Adrenal gland (tissue), 12 donors: ENCODE data around the gene GPX5. TPM values are rescaled to one million over a fixed set of nuclear protein-coding genes. Genes with fewer than 3 reads are reported as not detected.

ENCODE experiments used
- DNase-seq, 7 donors: peaks; one replicate each; pipeline ENCODE4 v3.0.0-alpha.2; 2019 to 2020
- H3K27ac ChIP-seq, 5 donors: fragments of 200-600 bp; sonication (generic) in 4 of 5; 1 replicate in 3 of 5; 2 replicates in 2 of 5; pipeline versions ENCODE4 v1.5.1 to v1.8.0; 2016 to 2020; ENCODE audit warnings: mild to moderate bottlenecking in 1 of 5
- H3K27me3 ChIP-seq: fragments of 200-600 bp; 2 replicates; pipeline ENCODE4 v1.8.0; 2021
- H3K36me3 ChIP-seq, 2 donors: fragments of 200-600 bp; replicated peaks in 1 of 2; 1 replicate in 1 of 2; 2 replicates in 1 of 2; pipeline versions ENCODE4 v1.5.1 to v1.8.0; 2018 to 2022
- H3K4me1 ChIP-seq, 2 donors: fragments of 200-600 bp; replicated peaks in 1 of 2; 1 replicate in 1 of 2; 2 replicates in 1 of 2; pipeline versions ENCODE4 v1.5.1 to v1.8.0; 2018 to 2021
- H3K4me3 ChIP-seq, 4 donors: fragments of 200-600 bp; sonication (generic) in 3 of 4; one replicate each; pipeline ENCODE4 v1.5.1; 2016 to 2018
- H3K9me3 ChIP-seq, 3 donors: fragments of 200-600 bp; sonication (generic) in 1 of 3; replicated peaks in 1 of 3; 1 replicate in 2 of 3; 2 replicates in 1 of 3; pipeline versions ENCODE4 v1.5.1 to v1.8.0; 2016 to 2021
- POLR2A ChIP-seq, 2 donors: fragments of 450-650 bp; IDR thresholded peaks; one replicate each; pipeline ENCODE4 v1.6.1; 2017; ENCODE audit warnings: antibody characterized with exemption in 2 of 2, mild to moderate bottlenecking in 2 of 2, moderate library complexity in 1 of 2
- WGBS, 4 donors: extraction: QIAGEN DNeasy Blood & Tissue Kit in 2 of 4; methylation state at CpG; one replicate each; pipeline versions ENCODE4 v1.1.5 to v1.1.7; 2013 to 2017; 5-methylcytosine and 5-hydroxymethylcytosine counted together
- intact Hi-C, 2 donors: fragments of 100-400 bp; cut with DNase I; formaldehyde crosslinking; loops; one replicate each; pipeline versions ENCODE4 v1.14.1 to v1.15.0; 2022 to 2023
- polyA plus RNA-seq, 3 donors: library from polyadenylated mRNA; stranded (reverse); fragments of 200-250 nt in 2 of 3; fragments of 350-450 nt in 1 of 3; fragmentation: Illumina TruSeq in 1 of 3; extraction: RNeasy Lipid Tissue Mini Kit (QIAGEN cat#74804) in 1 of 3; gene quantifications; one replicate each; pipeline ENCODE4 v1.2.3, GENCODE V29; 2013 to 2014
- total RNA-seq, 9 donors: library from RNA; depleted of rRNA in 4 of 9; stranded (reverse); fragments of >200 nt in 4 of 9; fragments of 120-200 nt in 1 of 9; fragmentation: NEBNext Ultra II Directional in 1 of 9; extraction: Animal tissue kit (Norgen Biotek cat#: 25700) in 1 of 9; gene quantifications; one replicate each; pipeline versions ENCODE4 v1.1.0 to v1.2.4, GENCODE V29; 2013 to 2023
- TF ChIP-seq, protein P1 (sequence below), 6 experiments: fragments of 450-650 bp in 4 of 6; fragments of 200-600 bp in 2 of 6; sonication (generic) in 1 of 6; IDR thresholded peaks; 1 replicate in 5 of 6; 2 replicates in 1 of 6; pipeline versions ENCODE4 v1.5.1 to v1.8.0; 2016 to 2021; ENCODE audit warnings: antibody characterized with exemption in 6 of 6, mild to moderate bottlenecking in 2 of 6, moderate library complexity in 1 of 6
- donor health status: healthy with polysubstance abuse.
- donor health status: Bipolar disorder and iron deficiency.
- donor health status: DM: yes; HTN: yes; CAD: no.
- donor health status: DM: no; HTN: no; CAD: no.
- donor health status: DM: no; HTN: no; CAD: no.
- donor health status: DM: yes; HTN: yes; CAD: no.

GPX5 gene
- total and polyA plus RNA-seq, 12 donors = not detected

DNA sequence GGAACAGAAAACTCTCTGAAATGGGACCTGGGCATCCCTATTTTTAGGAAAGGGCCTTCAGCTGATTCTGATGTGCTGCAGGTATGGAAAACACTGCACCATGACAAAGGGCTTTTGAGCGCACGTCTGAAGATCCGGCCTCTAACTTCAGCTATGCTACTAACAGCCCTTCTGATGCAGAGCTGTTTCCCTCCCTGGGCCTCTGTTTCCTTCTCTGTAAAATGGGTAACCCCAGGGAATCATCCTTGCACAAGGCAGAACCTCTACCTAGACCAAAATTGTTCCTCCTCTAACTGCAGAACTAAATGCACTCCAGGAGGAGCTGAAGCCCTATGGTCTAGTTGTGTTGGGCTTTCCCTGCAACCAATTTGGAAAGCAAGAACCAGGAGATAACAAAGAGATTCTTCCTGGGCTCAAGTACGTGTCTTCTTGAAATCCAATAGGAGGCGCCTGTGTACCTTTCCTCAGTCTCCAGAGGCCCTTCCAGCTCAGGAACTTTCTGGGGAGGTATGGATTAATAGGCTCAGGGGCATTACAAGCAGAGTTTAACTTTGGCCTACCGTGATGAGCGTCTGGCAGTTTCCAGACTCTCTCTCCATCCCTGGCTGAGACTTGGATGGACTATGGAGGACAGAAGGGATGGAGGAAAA, 5.9 kb downstream of the GPX5 start:
- no peak for DNase-seq
- H3K4me1 ChIP-seq = no peaks in the 10 kb centered on the region
- 66 to 75% (median 71%) methylated on average over 7 of the region's 7 CpGs for WGBS, 4 donors
- no peak overlapping the region for H3K27ac ChIP-seq
- H3K36me3 ChIP-seq = no peaks in the 10 kb centered on the region
- no peak for TF ChIP-seq POLR2A (IDR thresholded peaks at IDR 0.05)
- TF ChIP-seq, protein P1, sequence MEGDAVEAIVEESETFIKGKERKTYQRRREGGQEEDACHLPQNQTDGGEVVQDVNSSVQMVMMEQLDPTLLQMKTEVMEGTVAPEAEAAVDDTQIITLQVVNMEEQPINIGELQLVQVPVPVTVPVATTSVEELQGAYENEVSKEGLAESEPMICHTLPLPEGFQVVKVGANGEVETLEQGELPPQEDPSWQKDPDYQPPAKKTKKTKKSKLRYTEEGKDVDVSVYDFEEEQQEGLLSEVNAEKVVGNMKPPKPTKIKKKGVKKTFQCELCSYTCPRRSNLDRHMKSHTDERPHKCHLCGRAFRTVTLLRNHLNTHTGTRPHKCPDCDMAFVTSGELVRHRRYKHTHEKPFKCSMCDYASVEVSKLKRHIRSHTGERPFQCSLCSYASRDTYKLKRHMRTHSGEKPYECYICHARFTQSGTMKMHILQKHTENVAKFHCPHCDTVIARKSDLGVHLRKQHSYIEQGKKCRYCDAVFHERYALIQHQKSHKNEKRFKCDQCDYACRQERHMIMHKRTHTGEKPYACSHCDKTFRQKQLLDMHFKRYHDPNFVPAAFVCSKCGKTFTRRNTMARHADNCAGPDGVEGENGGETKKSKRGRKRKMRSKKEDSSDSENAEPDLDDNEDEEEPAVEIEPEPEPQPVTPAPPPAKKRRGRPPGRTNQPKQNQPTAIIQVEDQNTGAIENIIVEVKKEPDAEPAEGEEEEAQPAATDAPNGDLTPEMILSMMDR (IDR thresholded peaks at IDR 0.05) = no peak
- H3K4me3 ChIP-seq = no peak overlapping the region
- H3K9me3 ChIP-seq = no peaks in the 10 kb centered on the region
- H3K27me3 ChIP-seq = peaks cover 6% of the 10 kb centered on the region
- intact Hi-C loops = no loop called here

DNA sequence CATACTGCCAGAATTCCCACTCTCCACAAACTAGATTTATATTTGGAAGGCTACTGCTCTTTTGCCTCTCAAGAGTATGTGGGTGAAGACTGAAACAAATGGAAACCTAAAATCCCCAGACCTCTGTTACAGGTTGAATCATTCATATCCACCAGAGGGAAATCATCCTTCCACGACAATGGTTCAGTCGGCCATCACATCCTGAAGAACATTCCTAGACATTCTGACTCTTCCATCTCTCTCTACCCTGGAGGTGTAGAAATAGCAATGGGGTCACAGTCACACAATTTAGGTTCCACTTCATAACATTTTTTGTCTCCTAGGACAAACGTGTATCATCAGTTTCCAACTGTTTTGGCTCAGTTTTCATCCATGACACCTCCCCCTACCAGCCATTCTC, 8.6 kb downstream of the GPX5 start:
- DNase-seq = no peak
- Histone ChIP-seq H3K36me3 (no peaks in the 10 kb centered on the region), H3K4me3 (no peak overlapping the region), H3K4me1 (no peaks in the 10 kb centered on the region), H3K27ac (no peak overlapping the region), H3K27me3 (peaks cover 19% of the 10 kb centered on the region), H3K9me3 (no peaks in the 10 kb centered on the region)
- intact Hi-C loops = no loop called here
- TF ChIP-seq POLR2A (IDR thresholded peaks at IDR 0.05) = no peak
- TF ChIP-seq, protein P1 (IDR thresholded peaks at IDR 0.05) = no peak
- 61 to 76% (median 68%) methylated on average over 3 of the region's 3 CpGs for WGBS, 4 donors

DNA sequence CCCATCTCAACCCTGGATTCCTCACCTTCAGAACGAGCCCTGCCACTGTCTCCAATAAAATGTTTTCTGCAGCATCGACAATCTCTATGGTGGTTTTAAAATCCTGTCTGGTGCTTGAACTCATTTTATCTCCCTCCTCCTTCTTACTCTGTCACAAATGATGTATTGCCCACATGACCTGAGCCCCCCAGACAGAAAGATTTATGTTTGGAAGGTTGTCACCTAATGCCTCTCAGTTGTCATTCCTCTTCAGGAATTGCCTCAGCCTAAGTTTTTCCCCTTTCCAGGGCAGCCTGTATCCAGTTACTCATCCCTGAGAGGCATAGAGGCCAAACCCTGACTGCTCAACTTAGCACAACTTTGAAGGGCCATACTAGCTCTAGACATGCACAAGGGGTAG, 9.2 kb downstream of the GPX5 start:
- intact Hi-C loops = no loop called here
- no peak overlapping the region for H3K27ac ChIP-seq
- no peak overlapping the region for H3K4me3 ChIP-seq
- no peaks in the 10 kb centered on the region for H3K9me3 ChIP-seq
- no peak for DNase-seq
- H3K4me1 ChIP-seq = no peaks in the 10 kb centered on the region
- no peaks in the 10 kb centered on the region for H3K36me3 ChIP-seq
- WGBS, 4 donors = 29 to 51% (median 38%) methylated on average over 2 of the region's 2 CpGs
- TF ChIP-seq, protein P1 (IDR thresholded peaks at IDR 0.05) = no peak
- TF ChIP-seq POLR2A (IDR thresholded peaks at IDR 0.05) = no peak
- peaks cover 19% of the 10 kb centered on the region for H3K27me3 ChIP-seq

DNA sequence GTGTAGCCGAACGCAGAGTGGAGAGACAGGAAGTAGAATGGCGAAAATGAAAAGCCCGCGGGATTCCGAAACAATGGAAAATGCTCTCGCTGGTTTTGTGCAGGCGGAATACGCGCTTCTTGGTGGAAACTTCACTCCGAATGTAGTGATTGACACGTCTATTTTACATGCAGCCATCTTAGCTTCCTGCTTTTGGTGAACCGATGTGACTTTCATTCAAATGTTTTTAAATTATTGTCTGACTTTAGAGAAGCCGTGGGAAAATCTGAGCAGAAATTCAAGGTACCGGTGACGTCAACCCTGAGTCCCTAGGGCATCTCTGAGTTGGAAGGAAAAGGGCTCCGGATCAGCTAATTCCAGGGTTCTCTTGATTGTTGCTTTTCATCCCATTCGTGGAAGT, 11.4 kb downstream of the GPX5 start:
- intact Hi-C loops = no loop called here
- Histone ChIP-seq H3K27me3 (peaks cover 19% of the 10 kb centered on the region), H3K4me3 (no peak overlapping the region), H3K4me1 (no peaks in the 10 kb centered on the region), H3K36me3 (no peaks in the 10 kb centered on the region), H3K9me3 (no peaks in the 10 kb centered on the region), H3K27ac (no peak overlapping the region)
- no peak for DNase-seq
- 6 to 17% (median 10%) methylated on average over 18 of the region's 18 CpGs for WGBS, 4 donors
- TF ChIP-seq POLR2A (IDR thresholded peaks at IDR 0.05) = no peak
- TF ChIP-seq, protein P1 (IDR thresholded peaks at IDR 0.05) = no peak
